Activated T-cell treated with anti-CD3 and anti-CD28 coated beads, Interleukin-2, amount 50 U/mL, for 1 hour (primary cell): ENCODE measurements around the gene DSP.
A peak's percentile ranks its signal among the peaks of the same experiment; 100 is the strongest.

Experiments
- DNase-seq: peaks from one replicate; pipeline ENCODE4 v3.0.0-alpha.2; 2020

DSP gene

GRCh38 chr6:7540595-7540994 is 876 bp upstream of the DSP start:
- DNase-seq, result peak; percentile 18

GRCh38 chr6:7542065-7542873 is 798 bp downstream of the DSP start:
- peak; percentile 20 for DNase-seq

GRCh38 chr6:7542874-7543624 is 1.6 kb downstream of the DSP start:
- DNase-seq, result no peak

- DNase-seq, result no peak
Measured at GRCh38 chr6:7543789-7544424, 2.4 kb downstream of the DSP start.

- no peak for DNase-seq
Measured at GRCh38 chr6:7544597-7544996, 3.1 kb downstream of the DSP start.

GRCh38 chr6:7545316-7546019 is 4.0 kb downstream of the DSP start:
- DNase-seq, result no peak

- DNase-seq, result no peak
Measured at GRCh38 chr6:7546020-7546369, 4.5 kb downstream of the DSP start.

- DNase-seq, result no peak
Measured at GRCh38 chr6:7546383-7546782, 4.9 kb downstream of the DSP start.

- no peak for DNase-seq
Measured at GRCh38 chr6:7546896-7547295, 5.4 kb downstream of the DSP start.

- DNase-seq, result no peak
Measured at GRCh38 chr6:7547315-7547714, 5.8 kb downstream of the DSP start.

GRCh38 chr6:7550433-7550801 is 8.9 kb downstream of the DSP start:
- DNase-seq, result no peak

GRCh38 chr6:7554533-7555275 is 13.2 kb downstream of the DSP start:
- DNase-seq, result no peak

GRCh38 chr6:7555671-7556070 is 14.2 kb downstream of the DSP start:
- no peak for DNase-seq

- no peak for DNase-seq
Measured at GRCh38 chr6:7556394-7557106, 15.1 kb downstream of the DSP start.

GRCh38 chr6:7557652-7558051 is 16.2 kb downstream of the DSP start:
- no peak for DNase-seq

- DNase-seq, result no peak
Measured at GRCh38 chr6:7558781-7559180, 17.3 kb downstream of the DSP start.

GRCh38 chr6:7559196-7559595 is 17.7 kb downstream of the DSP start:
- DNase-seq, result no peak

- no peak for DNase-seq
Measured at GRCh38 chr6:7559651-7560385, 18.3 kb downstream of the DSP start.

- DNase-seq, result no peak
Measured at GRCh38 chr6:7561153-7561964, 19.9 kb downstream of the DSP start.

GRCh38 chr6:7562769-7563168 is 21.3 kb downstream of the DSP start:
- DNase-seq, result no peak
